HG03442 (cell line): ENCODE measurements around the gene PWWP2B.

ENCODE experiments used
- ATAC-seq: cut with Tn5 transposase; IDR thresholded peaks from one replicate; pipeline ENCODE4 v1.9.1; 2021; ENCODE audit warnings: mild to moderate bottlenecking, moderate library complexity; ENCODE audit not compliant: unreplicated experiment

PWWP2B gene

DNA sequence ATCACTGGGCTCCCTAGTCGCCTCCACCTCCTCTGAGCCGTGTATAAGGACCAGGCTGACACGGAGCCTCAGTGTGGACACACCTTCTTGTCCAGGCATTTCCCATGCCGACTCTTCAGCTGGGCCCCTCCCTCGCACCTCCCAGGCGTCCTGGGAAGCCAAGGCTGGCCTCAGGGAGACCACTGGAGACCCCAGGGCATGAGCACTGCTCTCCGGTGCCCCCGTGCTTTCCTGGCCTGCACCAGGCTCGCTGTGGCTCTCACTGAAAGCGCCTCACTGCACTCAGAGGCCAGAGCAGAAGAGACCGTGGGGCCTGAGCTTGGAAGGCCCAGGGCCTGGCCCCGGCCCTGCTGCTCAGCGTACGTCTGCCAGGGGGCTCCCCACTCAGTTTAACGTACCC lies 33.6 kb upstream of the PWWP2B start:
- no peak for ATAC-seq

GRCh38 chr10:132363921-132364593 lies 32.9 kb upstream of the PWWP2B start:
- ATAC-seq, result no peak

DNA sequence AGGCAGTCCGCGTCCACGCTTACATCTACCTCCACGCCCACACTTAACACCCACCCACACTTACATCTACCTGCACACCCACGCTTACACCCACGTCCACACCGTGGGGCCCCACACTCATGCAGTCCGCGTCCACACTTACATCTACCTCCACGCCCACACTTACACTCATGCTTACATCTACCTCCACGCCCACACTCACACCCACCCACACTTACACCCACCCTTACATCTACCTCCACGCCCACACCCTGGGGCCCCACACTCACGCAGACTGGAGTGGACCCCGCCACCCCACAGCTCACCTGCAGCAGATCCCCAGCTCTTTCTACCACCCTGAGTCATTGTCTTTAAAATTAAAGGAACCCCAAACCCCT lies 32.4 kb upstream of the PWWP2B start:
- no peak for ATAC-seq

GRCh38 chr10:132365102-132365501 lies 31.9 kb upstream of the PWWP2B start:
- ATAC-seq, result no peak

- ATAC-seq, result no peak
Observed at GRCh38 chr10:132366006-132366405, 31.0 kb upstream of the PWWP2B start.

DNA sequence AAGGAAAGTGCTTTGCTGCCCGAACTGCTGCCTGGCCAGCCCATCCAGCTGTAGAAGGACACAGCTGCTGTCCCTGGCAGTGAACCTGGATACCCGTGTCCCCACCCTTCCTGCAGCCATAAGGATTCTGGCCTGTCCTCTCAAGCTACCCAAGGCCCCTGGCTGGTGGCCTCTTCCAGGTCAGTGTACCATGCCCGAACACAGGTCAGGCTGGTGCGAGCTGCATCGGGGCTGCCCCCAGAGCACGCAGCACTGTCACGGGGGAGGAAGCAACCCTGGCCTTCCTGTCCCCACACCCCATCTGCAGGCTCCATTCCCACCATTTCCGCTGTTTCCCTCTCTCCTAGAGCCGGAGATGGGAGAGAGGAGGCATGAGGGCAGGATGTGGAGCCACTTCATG lies 30.5 kb upstream of the PWWP2B start:
- ATAC-seq, result no peak

GRCh38 chr10:132368391-132368790 lies 28.6 kb upstream of the PWWP2B start:
- ATAC-seq, result no peak

- no peak for ATAC-seq
Observed at GRCh38 chr10:132368881-132369635, 27.9 kb upstream of the PWWP2B start.

- ATAC-seq, result no peak
Observed at GRCh38 chr10:132369636-132370185, 27.3 kb upstream of the PWWP2B start.

DNA sequence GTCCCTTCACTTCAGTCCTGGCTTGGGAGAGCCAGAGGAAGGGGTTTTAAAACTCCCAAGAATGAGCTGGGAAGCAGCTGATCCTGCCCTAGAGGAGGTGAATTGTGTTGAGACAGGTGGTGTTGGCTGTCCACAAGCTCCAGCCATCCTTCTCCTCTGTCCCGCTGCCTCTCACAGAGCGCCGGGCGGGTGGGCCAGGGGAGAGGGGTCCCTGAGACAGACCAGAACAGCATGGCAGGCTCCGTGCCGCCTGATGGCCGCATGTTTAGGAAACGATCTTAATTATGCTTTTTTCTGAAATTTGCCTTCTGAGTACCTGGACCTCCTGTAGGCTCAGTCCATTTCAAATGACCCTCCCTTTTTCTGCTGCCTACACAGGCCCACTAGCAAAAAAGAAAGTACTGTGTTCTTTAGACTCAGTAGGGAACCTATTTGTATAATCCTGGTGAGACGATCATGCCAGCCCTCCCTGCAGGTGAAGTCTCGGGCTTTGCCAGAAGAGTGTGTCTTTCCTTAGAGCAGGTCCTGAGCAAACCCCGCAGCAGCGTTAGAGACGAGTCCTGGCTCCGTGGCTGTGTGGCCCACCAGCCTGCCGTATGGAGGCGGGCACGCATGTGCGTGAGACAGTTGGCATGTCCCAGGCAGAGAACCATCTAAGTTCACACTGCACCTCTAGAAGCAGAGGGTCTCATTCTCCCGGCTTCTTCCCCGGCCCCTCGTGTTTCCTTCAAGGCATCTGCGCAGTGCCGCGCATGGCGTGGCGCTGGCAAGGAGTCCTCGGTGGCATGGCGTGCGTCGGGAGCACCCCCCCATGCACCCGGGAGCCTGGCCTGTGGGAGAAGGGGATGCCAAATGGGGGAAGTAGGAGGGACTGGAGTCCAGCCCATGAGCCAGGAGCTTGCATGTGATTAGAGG lies 26.3 kb upstream of the PWWP2B start:
- ATAC-seq, result no peak

DNA sequence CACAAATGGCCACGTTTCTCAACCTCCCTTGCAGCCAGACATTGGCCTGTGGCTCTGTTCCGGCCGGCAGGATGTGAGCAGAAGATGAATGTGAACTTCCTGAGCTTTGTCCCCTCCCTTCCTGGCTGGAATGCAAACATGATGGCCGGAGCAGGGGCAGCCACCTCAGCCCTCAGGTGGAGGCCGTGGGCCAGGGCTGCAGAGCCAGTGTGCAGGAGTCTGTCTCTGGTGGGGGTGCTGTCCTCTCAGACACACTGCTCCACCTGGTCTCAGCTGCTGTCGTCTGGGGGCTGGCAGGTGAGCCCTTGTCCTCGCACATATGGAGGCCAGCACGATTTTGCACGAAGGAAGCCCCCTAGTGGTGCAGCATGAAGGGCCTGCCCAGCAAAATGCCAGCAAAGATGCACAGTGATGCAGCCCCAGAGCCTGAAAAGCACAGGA lies 25.3 kb upstream of the PWWP2B start:
- no peak for ATAC-seq

- ATAC-seq, result no peak
Observed at GRCh38 chr10:132372516-132373095, 24.4 kb upstream of the PWWP2B start.

- ATAC-seq, result no peak
Observed at GRCh38 chr10:132373241-132373955, 23.6 kb upstream of the PWWP2B start.

DNA sequence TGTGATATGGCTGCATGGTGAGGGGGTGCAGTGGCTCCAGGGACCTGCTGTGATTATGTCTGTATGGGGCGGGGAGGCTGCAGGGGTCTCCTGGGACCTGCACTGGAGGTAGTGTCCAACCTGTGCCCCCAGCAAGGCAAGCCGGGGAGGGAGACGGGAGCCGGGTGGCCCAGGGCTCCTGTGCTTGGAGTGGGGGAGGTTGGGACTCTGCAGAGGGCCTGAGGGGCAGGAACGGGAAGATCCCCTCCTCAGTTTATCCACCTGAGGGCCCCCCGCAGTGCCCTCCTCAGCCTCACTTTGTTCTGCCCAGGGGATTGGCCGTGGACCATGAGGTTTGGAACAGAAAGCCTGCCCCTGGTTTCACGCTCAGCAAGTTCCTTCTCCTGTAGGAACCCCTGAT lies 22.8 kb upstream of the PWWP2B start:
- ATAC-seq, result no peak

GRCh38 chr10:132374612-132375011 lies 22.4 kb upstream of the PWWP2B start:
- no peak for ATAC-seq

GRCh38 chr10:132375116-132375794 lies 21.7 kb upstream of the PWWP2B start:
- no peak for ATAC-seq

GRCh38 chr10:132375795-132376297 lies 21.2 kb upstream of the PWWP2B start:
- no peak for ATAC-seq

- no peak for ATAC-seq
Observed at GRCh38 chr10:132376394-132376851, 20.6 kb upstream of the PWWP2B start.

DNA sequence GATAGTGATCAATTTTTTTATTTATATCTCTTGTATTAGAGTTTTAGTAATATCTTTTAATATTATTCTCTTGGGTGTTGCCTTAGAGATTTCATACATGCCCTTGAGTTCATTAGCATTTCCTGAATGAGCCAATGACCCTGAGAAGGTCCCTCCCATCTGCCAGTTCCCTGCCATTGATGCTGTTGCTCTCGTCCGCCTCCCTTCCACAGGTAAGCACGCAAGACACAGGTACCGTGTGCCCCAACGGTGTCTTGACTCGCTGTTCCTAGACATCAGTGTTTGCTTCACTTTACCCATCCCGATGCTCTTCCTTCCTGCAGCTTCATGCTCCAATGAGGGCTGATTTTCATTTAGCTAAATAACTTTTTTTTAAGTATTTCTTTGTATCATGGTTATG lies 19.7 kb upstream of the PWWP2B start:
- no peak for ATAC-seq
